Glutamatergic neuron (in vitro differentiated cells): ENCODE data around the gene TMEM18. TPM values are rescaled to one million over a fixed set of nuclear protein-coding genes. Genes with fewer than 3 reads are reported as not detected.

Source experiments
- DNase-seq: peaks from one replicate; pipeline ENCODE4 v3.0.0; 2022
- H3K27ac Mint-ChIP-seq: one replicate; pipeline ENCODE4 v1.8.0; 2020; ENCODE audit warnings: mild to moderate bottlenecking, mixed read lengths, inconsistent platforms; ENCODE audit not compliant: unreplicated experiment
- H3K27me3 Mint-ChIP-seq: one replicate; pipeline ENCODE4 v1.8.0; 2020; ENCODE audit warnings: mild to moderate bottlenecking, moderate library complexity, mixed read lengths, inconsistent platforms; ENCODE audit not compliant: unreplicated experiment
- H3K36me3 Mint-ChIP-seq: one replicate; pipeline ENCODE4 v1.8.0; 2020; ENCODE audit warnings: mild to moderate bottlenecking, mixed read lengths, inconsistent platforms; ENCODE audit not compliant: unreplicated experiment
- H3K4me1 Mint-ChIP-seq: one replicate; pipeline ENCODE4 v1.8.0; 2020; ENCODE audit warnings: mild to moderate bottlenecking, low read depth, mixed read lengths, inconsistent platforms; ENCODE audit not compliant: unreplicated experiment
- H3K4me3 Mint-ChIP-seq: one replicate; pipeline ENCODE4 v1.8.0; 2020; ENCODE audit warnings: mild to moderate bottlenecking, mixed read lengths, inconsistent platforms; ENCODE audit not compliant: unreplicated experiment
- H3K9me3 Mint-ChIP-seq: one replicate; pipeline ENCODE4 v1.8.0; 2020; ENCODE audit warnings: mild to moderate bottlenecking, moderate library complexity, mixed read lengths, inconsistent platforms; ENCODE audit not compliant: unreplicated experiment
- total RNA-seq: library from RNA; stranded (reverse); fragmentation: NEBNext Ultra II Directional; extraction: Animal tissue kit (Norgen Biotek cat#: 25700); gene quantifications from one replicate; pipeline ENCODE4 v1.2.1, GENCODE V29; 2021; ENCODE audit not compliant: unreplicated experiment
- TF ChIP-seq, protein P1 (sequence below): fragments of 200-600 bp; sonication (generic); IDR thresholded peaks from one replicate; pipeline ENCODE4 v1.5.0; 2021; ENCODE audit not compliant: partially characterized antibody, unreplicated experiment

The TMEM18 gene
- total RNA-seq, 1 donor from 2014 or later, result 22.0 TPM

DNA sequence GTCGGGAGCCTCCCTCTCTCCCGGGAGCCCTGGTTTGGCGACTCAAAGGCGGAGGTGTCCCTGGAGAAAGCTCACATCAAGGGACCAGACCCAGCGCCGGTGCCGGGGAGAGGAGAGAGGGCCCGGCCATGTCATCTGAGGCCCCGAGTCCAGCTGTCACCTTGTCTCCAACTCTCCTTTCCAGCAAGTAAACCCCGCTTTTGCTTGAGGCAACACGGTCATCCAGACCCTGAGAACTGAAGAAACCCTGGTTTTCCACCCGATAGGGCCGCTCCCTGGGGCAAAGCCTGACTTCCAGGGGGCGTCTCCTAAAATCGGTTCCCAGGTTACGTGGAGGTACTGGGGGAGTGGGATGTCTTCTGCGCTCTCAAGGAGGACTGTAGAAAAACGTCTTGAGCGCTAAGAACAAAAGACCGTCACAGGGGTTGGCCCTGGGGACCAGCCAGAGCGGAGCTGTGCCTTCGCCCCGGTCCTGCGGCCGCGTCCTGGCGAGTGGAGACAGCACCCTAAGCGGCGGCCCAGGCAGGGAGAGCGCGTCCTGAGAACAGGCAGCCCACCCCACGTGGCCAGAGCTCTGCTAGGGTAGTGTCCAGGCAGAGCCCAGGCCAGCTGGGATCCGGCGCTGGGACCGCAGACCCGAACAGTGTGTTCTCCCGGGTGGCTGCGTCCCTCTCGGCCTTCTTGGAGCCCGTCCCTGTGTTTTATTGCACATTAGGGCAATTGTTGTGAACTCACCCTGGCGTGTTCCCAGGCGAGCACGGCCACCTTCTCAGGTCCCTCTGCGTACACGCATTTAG lies 55.7 kb downstream of the TMEM18 start:
- H3K27ac Mint-ChIP-seq, result no peak overlapping the region
- no peak overlapping the region for H3K4me3 Mint-ChIP-seq
- H3K27me3 Mint-ChIP-seq, result peaks cover 2% of the 10 kb centered on the region
- no peaks in the 10 kb centered on the region for H3K36me3 Mint-ChIP-seq
- TF ChIP-seq, protein P1, sequence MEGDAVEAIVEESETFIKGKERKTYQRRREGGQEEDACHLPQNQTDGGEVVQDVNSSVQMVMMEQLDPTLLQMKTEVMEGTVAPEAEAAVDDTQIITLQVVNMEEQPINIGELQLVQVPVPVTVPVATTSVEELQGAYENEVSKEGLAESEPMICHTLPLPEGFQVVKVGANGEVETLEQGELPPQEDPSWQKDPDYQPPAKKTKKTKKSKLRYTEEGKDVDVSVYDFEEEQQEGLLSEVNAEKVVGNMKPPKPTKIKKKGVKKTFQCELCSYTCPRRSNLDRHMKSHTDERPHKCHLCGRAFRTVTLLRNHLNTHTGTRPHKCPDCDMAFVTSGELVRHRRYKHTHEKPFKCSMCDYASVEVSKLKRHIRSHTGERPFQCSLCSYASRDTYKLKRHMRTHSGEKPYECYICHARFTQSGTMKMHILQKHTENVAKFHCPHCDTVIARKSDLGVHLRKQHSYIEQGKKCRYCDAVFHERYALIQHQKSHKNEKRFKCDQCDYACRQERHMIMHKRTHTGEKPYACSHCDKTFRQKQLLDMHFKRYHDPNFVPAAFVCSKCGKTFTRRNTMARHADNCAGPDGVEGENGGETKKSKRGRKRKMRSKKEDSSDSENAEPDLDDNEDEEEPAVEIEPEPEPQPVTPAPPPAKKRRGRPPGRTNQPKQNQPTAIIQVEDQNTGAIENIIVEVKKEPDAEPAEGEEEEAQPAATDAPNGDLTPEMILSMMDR, result no peak
- no peak for DNase-seq
- H3K9me3 Mint-ChIP-seq, result no peaks in the 10 kb centered on the region
- peaks cover 2% of the 10 kb centered on the region for H3K4me1 Mint-ChIP-seq

- Mint-ChIP-seq H3K36me3 (no peaks in the 10 kb centered on the region), H3K4me1 (peaks cover 2% of the 10 kb centered on the region), H3K27ac (no peak overlapping the region), H3K4me3 (no peak overlapping the region), H3K9me3 (no peaks in the 10 kb centered on the region), H3K27me3 (peaks cover 2% of the 10 kb centered on the region)
- DNase-seq, result no peak
- TF ChIP-seq, protein P1, result no peak
Observed at GRCh38 chr2:620471-621302, 56.5 kb downstream of the TMEM18 start.

DNA sequence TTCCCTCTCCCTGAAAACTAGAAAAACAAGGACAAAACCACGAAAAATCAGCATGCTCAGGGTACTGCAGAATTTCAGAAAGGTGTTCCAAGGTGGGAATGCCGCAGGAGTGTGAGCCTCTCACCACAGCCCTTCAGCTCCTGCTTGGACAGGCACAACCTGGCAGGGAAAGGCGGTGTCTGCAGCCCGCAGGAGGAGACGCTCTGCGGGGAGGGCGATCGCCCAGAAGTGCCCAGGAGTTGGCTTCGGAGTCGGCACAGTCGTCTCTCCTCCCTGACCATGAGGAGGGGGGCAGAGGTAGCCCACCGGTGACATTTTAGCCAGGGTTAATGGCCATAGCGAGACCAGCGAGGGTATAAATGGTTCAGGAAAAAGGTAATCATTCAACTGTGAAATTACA lies 57.2 kb downstream of the TMEM18 start:
- Mint-ChIP-seq H3K36me3 (no peaks in the 10 kb centered on the region), H3K27me3 (peaks cover 2% of the 10 kb centered on the region), H3K9me3 (no peaks in the 10 kb centered on the region), H3K27ac (no peak overlapping the region), H3K4me1 (peaks cover 2% of the 10 kb centered on the region), H3K4me3 (no peak overlapping the region)
- DNase-seq, result no peak
- TF ChIP-seq, protein P1, result no peak

GRCh38 chr2:618422-618990 lies 58.7 kb downstream of the TMEM18 start:
- H3K4me3 Mint-ChIP-seq, result no peak overlapping the region
- peaks cover 2% of the 10 kb centered on the region for H3K27me3 Mint-ChIP-seq
- no peaks in the 10 kb centered on the region for H3K4me1 Mint-ChIP-seq
- H3K36me3 Mint-ChIP-seq, result no peaks in the 10 kb centered on the region
- TF ChIP-seq, protein P1, result no peak
- no peaks in the 10 kb centered on the region for H3K9me3 Mint-ChIP-seq
- H3K27ac Mint-ChIP-seq, result no peak overlapping the region
- DNase-seq, result no peak
